ENCODE data around the gene CEP170B. TPM values are rescaled to one million over a fixed set of nuclear protein-coding genes. Genes with fewer than 3 reads are reported as not detected.
A peak's percentile ranks its signal among the peaks of the same experiment; 100 is the strongest.
"Not testable (repeated sequence)": the region's sequence is repeated elsewhere in the genome, so short reads cannot be mapped to it uniquely, and the experiment has no call there.

Gene CEP170B
- 22.3 TPM for polyA plus RNA-seq (2013, experiment 1 of 2; ENCODE audit: insufficient read length)
- 19.5 TPM for polyA plus RNA-seq (2013, experiment 2 of 2; ENCODE audit: insufficient read length)

GRCh38 chr14:104865081-104865630 lies at the start of gene CEP170B:
CEP170B (plus strand) TSS chr14:104865268; CDS start chr14:104868451, 3,183 bp downstream.
- peak; percentile 49 for DNase-seq

GRCh38 chr14:104816616-104816884 lies 48.5 kb upstream of the CEP170B start:
- no peak for DNase-seq

- no peak for DNase-seq
Observed at GRCh38 chr14:104817930-104818713, 46.9 kb upstream of the CEP170B start.

- no peak for DNase-seq
Observed at GRCh38 chr14:104818714-104819161, 46.3 kb upstream of the CEP170B start.

DNA sequence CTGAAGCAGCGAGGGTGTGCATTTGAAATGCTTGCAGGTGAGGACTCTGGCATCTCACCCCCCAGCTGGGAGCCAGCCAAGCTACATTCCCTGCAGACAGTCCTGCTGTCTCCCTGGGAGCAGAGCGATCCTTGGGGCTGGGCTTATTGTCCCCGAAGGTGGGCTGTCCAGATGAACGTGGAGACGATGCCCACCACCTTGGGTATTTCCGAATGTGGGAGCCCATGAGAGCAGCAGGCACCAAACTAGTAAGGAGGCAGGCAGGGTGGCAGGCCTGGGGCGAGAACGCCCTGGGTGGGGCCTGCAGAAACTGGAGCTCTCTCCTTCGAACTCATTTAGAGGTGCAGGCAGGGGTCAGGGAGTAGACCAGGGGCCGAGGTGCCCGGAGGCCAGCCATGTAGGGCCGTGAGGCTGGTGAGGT lies 45.7 kb upstream of the CEP170B start:
- DNase-seq, result no peak

DNA sequence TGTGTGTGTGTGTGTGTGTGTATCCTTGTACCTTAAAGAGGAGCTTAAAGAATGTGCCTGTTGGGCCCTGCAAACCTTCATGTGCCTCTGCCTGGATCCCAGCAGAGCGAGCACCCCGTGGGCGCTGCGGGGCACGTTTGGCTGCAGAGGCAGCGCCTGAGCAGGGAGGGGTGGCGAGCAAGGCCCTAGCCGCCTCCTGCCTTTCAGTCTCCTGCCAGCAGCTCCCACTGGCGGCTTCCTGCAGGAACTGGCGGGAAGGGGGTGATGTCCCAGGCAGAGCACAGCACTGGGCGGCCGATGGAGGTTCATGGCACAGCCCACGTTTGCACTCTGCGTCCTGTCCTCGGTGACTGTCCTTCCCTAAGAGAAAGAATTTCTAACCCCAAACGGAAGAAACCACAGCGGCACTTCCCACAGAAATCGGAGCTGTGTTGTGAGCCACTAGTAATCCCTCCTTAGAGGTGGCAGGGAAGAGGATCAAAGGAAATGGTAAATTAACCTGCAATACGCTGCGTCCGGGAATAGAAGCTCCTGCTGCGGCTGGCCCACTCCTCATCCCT lies 44.3 kb upstream of the CEP170B start:
- peak; percentile 79 for DNase-seq

GRCh38 chr14:104821229-104821945 lies 43.7 kb upstream of the CEP170B start:
- DNase-seq, result no peak

DNA sequence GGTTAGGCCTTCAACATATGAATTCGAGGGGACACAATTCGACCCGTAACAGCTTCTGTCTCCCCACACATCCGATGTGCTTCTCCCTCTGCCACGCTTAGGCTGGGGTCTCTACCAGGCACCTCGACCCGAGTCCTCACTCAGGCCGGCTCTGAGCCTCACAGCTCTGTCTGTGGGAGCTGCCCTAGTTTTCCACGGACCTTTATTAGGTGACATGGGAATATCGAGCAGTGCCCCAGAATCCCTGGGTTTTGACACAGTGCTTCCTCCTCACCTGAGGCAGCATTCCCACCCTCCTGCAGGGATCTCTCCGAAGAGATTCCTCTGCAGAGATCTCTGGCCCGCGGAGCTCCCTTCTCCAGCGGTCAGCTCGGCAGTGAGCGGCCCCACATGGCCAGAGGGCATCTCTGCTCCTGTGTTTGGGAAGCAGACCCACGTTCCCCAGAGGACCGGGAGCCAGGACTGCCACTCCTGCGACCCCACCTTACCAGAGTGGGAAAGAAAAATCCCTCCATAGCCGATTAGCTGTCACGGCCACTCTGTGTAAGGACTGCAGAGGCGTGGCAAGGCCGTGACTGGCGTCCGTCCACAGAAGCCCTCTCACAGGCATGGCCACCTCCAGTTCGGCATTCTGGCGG lies 43.0 kb upstream of the CEP170B start:
- no peak for DNase-seq

- DNase-seq, result no peak
Observed at GRCh38 chr14:104822821-104823615, 42.0 kb upstream of the CEP170B start.

GRCh38 chr14:104824353-104824997 lies 40.6 kb upstream of the CEP170B start:
- DNase-seq, result no peak

GRCh38 chr14:104826189-104826860 lies 38.7 kb upstream of the CEP170B start:
- peak; percentile 83 for DNase-seq

- no peak for DNase-seq
Observed at GRCh38 chr14:104826861-104827176, 38.2 kb upstream of the CEP170B start.

DNA sequence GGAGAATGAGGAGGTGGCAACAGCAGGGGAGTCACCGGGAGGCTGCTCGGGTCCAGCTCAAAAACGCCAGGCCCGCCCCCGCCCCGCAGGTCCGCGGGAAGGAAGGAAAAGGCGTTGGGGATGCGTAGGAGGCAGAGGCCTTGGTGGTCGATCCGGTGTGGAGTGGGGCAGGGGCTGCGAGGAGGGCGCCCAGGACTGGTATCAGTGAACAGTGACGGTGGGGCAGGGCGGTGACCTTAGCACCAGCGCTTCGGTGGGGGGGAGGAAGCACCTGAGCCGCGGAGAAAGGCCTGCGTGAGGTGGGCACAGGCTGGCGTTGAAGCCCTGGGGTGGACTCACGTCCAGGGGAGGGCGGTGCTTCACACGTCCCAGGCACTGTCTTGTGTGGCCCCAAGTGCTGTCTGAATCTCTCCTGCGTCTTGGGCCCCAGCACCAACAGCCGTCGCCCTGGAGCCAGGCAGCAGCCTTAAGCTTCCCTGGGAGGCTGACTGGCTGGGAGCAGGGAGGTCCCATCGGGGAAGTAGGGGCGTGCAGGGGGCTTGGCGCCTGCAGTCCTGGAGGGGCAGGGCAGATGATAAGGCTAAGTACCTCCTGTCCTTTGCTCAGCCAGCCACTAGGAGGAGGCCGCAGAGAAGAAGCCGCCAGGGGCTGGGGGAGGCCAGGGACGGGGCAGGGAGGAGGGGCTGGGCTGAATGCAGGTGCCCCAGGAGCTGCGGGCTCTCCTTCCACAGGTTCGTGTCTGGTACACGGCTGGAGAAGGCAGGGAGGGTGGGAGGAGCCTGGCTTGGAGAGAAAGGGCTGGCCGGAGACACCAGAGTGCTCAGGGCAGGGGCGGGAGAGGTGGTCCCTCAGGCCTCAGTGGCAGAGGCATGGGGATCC lies 37.7 kb upstream of the CEP170B start:
- peak; percentile 51 for DNase-seq

DNA sequence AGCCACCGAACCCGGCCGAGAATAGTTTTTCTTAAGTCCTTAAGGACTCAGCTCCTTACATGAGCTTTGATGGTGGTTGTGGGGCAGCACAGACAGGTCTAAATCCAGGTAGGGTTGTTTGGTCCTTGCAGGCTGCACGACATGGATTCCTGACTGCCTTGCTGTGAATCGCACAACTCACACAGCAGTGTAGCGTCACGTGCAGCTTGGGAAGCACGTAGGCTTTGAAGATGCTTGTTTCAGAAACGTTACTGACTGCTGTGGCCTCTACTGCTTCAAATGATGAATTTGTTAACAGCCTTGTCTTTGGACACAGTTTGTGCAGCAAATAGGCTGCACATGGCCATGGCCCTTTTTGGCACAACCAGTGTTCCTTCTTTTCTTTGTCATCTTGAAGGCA lies 34.3 kb upstream of the CEP170B start:
- DNase-seq, result no peak

- DNase-seq, result not testable (repeated sequence)
Observed at GRCh38 chr14:104836171-104836935, 28.7 kb upstream of the CEP170B start.

DNA sequence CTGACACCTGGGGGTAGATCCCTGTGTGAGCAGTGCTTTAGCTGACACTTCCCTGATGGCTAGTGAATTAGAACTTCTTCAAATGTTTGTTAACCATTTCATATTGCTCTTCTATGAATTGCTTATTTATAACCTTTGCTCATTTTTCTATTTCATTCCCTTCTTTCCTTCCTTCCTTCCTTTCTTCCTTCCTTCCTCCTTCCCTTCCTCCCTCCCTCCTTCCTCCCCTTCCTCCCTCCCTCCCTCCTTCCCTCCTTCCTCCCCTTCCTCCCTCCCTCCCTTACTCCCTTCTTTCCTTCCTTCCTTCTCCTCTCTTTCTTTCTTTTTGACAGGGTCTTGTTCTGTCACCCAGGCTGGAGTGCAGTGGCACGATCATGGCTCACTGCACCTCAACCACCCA lies 23.3 kb upstream of the CEP170B start:
- no peak for DNase-seq

DNA sequence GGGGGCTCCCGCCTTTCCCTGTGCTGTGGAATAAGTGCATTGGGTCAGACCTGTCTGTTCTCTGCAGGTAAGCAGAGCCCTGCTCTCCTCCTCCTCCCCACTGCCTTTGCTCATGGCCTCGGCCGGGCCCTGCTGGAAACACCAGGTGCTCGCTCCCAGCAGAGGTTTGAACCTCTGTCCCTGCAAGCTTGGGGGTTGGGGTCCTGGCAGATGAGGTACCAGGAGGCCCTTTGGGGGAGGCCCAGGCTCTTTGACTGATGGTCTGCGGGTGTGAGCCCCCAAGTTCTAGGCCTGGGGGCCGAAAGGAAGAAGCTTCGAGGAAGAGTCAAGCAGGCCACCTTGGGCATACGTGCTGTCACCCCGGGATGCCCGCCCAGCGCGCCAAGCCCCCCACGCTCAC lies 22.1 kb upstream of the CEP170B start:
- no peak for DNase-seq

DNA sequence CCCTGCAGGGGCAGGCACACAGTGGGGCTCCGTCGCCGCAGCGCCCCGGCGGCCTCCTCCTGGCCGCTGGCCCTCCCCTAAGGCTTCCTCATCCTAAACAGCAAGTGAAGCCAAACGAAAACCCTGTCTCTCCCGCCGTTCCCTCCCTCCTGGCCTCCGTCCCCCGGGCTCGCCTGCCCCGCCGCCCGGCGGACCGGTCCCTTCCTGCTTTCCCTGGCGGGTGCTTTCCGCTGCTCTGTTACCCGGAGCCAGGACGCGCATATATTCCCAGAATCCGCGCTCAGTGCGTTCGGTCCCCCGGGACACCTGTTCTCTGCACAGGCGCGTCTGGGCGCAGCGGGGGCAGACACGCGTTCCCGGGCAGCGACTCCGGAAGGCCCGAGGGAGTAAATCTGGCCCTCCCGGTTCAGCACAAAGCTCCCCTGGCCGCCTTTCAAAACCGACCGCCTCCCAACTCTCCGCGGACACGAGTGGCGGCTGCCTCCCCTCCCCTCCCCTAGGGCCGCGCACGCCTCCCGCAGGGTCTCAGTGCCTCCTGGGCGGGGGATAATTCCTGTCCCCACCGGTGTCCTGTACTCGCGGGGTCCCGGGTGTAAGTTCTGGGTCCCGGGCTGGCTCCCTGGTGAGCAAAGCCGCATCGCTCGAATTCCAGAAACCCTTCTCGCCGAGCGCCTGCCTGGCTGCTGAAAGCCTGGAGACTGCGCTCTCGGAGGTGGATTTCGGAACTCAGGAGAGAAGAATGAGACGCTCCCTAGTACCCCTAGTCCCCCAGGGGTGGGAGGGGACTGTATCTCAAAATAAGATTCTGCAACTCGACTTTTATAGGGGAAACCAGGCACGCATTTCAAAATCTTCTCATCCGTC lies 21.4 kb upstream of the CEP170B start:
- DNase-seq, result no peak

Data from fibroblast of skin of scalp (primary cell).